ENCODE data around the gene MSRB3.
"Not testable (repeated sequence)": the region's sequence is repeated elsewhere in the genome, so short reads cannot be mapped to it uniquely, and the experiment has no call there.

Gene MSRB3

DNA sequence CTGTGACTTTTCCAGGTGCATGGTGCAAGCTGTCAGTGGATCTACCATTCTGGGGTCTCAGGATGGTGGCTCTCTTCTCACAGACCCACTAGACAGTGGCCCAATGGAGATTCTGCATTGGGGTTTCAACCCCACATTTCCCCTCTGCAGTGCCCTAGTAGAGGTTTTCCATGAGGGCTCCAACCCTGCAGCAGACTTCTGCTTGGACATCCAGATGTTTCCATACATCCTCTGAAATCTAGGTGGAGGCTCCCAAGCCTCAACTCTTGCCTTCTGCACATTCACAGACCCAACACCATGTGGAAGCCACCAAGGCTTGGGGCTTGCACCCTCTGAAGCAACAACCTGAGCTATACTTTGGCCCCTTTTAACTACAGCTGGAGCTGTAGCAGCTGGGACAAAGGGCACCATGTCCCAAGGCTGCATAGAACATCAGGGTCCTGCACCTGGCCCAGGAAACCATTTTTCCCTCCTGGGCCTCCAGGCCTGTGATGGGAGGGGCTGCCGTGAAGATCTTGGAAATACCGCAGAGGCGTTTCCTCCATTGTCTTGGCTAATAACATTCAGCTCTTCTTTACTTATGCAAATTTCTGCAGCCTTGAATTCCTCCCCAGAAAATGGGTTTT is 205.5 kb downstream of the MSRB3 start:
- DNase-seq (ENCODE audit: extremely low spot score, insufficient read length, low read depth); FAIRE-seq: not testable (repeated sequence)

DNA sequence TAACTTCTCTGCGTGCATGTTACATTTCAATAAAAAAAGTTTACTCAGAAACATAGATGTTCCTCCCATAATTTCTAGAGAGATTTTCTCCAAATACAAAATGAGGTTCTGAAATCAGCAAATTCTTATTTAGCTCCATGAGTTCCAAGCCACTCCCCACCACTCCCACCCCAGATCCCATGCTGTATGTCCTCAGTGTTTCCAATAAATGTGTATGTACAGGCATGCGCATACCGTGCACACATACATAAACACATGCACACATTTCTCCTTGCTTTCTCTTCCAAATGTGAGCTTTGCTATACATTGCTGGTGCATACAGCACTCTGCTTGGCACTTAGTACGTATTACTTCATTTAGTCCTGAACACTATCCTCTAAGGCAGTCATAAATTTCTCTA is 209.7 kb downstream of the MSRB3 start:
- DNase-seq (ENCODE audit: extremely low spot score, insufficient read length, low read depth), result no peak
- no peak for FAIRE-seq

DNA sequence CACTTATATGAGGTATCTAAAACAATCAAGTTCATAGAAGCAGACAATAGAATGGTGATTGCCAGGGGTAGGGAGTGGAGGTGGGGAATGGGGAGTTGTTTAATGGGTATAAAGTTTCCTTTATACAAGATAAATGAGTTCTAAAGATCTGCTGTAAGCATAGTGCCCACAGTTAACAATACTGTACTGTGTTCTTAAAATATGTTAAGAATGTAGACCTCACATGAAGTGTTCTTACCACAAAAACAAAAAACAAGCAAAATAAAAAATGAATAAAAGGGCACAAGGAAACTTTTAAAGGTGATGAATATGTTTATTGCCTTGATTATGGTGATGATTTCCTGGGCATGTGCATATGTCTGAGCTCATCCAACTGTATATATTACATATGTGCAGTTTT is 211.8 kb downstream of the MSRB3 start:
- no peak for DNase-seq (ENCODE audit: extremely low spot score, insufficient read length, low read depth)
- no peak for FAIRE-seq

- FAIRE-seq (no peak), DNase-seq (ENCODE audit: extremely low spot score, insufficient read length, low read depth) (no peak)
These were observed 214.8 kb downstream of the MSRB3 start for GRCh38 chr12:65492998-65493912.

- DNase-seq (ENCODE audit: extremely low spot score, insufficient read length, low read depth), result no peak
- FAIRE-seq, result no peak
These were observed 215.4 kb downstream of the MSRB3 start for GRCh38 chr12:65493913-65494245.

DNA sequence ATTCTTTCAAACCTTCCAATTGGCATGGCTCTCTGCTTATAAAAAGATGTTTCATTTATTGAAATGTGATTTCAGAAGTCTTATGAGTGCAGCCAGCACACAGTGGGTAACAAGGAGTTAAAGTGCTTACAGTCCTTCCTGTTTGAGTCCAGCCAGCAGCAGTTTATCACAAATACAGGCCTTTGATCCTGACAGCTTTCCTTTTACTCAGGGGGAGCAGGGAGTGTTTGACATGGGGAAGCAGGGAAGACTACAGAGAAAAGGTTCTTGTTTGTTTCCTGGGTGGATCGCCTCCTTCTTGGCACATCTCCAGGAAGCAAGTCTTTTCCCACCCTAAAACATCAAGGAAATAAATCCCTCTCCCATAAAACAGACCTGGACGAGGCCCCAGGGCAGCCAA is 216.1 kb downstream of the MSRB3 start:
- no peak for FAIRE-seq
- no peak for DNase-seq (ENCODE audit: extremely low spot score, insufficient read length, low read depth)

GRCh38 chr12:65495233-65495632 is 216.8 kb downstream of the MSRB3 start:
- DNase-seq (ENCODE audit: extremely low spot score, insufficient read length, low read depth) (no peak), FAIRE-seq (no peak)

DNA sequence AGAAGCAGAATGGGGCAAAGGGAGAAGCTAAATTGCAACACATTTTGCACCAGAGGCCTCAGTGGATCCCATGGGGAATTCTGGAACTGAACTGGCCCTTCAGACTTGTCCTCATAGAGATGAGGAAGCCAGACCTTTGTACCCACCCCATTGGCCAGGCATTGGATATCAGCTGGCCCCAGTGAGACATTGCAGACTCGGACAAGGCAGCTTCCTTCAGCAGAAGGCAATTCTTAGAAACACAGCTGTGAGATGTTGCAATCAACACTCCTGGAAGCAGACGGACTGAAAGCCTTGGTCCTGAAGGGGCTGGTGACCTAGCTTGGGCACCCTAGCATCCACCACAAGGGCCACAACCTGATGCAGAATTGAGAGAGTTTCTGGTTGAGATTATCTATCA is 218.1 kb downstream of the MSRB3 start:
- FAIRE-seq, result no peak
- DNase-seq (ENCODE audit: extremely low spot score, insufficient read length, low read depth), result no peak

DNA sequence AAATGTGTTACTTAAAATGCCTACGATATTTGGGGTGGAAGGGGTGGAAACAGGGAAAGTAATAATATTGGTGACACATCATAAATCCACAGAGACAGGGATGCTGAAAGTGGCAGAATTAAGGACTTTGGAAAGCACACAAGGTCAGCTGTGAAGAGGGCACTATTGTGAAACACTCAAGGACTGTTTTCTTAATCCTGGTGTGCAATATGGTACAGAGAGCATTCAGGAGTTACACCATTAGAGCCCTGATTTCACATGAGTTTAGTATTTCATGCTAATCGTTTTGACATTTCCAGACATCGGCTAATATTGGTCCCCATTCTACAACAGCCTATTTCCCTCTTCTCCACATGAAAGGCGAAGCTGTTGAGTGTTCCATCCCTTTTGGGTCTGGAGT is 219.2 kb downstream of the MSRB3 start:
- DNase-seq (ENCODE audit: extremely low spot score, insufficient read length, low read depth) (no peak), FAIRE-seq (no peak)

- DNase-seq (ENCODE audit: extremely low spot score, insufficient read length, low read depth) (no peak), FAIRE-seq (no peak)
These were observed 220.7 kb downstream of the MSRB3 start for GRCh38 chr12:65499167-65499566.

DNA sequence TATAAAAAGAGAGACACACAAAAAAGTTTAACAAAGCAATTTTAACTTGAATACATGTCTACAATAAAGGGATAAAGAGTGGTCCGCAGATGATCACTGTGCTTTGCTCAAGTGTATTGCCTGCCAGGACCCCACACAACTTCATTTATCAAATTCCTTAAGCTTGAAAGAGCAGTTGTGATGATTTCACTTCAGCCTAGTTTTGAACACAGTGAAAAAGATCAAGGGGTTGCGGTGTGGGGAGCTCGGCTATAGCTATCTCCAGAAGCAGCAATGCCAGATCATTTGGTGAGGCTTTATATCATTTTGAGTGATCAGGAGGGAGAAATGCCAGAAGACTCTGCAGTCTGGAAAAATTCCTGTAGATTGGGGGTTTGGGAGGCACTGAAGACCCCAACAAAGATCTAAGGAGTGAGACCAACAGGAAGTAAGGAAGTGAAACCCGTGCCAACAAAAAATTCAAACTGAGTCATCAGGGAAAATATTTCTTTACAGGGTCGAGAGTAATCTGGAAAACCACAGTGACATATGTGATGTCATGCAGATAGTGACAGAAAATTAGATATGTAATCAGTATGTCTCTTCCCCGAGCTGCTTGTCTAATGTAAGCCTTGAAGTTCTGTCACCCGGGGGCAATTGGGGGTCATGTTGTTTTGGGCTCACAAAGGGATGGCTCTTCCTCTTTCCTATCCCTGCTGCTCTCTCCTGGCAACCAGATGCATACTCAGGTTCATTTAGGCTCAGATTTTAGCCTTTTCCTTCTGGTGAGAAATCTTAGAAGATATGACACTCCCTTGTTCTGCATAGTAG is 221.8 kb downstream of the MSRB3 start:
- no peak for DNase-seq (ENCODE audit: extremely low spot score, insufficient read length, low read depth)
- no peak for FAIRE-seq

GRCh38 chr12:65501093-65501621 is 222.7 kb downstream of the MSRB3 start:
- DNase-seq (ENCODE audit: extremely low spot score, insufficient read length, low read depth), result no peak
- FAIRE-seq, result no peak

DNA sequence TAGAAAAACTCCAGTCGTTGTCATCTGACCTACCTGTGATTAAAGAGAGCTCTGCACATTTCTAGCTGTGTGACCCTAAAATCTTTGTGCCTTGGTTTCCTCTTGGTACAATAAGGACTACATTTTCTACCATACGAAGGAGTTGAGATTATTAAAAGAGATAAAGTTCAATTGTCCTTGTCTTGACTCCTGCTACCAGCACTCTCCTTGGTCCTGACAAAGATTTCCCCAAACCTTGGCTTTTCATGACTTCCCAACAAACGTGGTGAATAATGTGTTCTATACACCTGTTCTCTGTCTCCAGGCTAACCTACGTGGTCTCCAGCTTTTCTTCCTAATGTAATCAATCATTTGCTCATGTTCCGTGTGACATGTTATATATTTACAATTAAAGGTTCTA is 223.5 kb downstream of the MSRB3 start:
- FAIRE-seq (no peak), DNase-seq (ENCODE audit: extremely low spot score, insufficient read length, low read depth) (no peak)

GRCh38 chr12:65504417-65504816 is 225.9 kb downstream of the MSRB3 start:
- no peak for FAIRE-seq
- DNase-seq (ENCODE audit: extremely low spot score, insufficient read length, low read depth), result no peak

- DNase-seq (ENCODE audit: extremely low spot score, insufficient read length, low read depth), result no peak
These were observed 227.1 kb downstream of the MSRB3 start for GRCh38 chr12:65505386-65506121.

GRCh38 chr12:65508276-65509035 is 230.0 kb downstream of the MSRB3 start:
- DNase-seq (ENCODE audit: extremely low spot score, insufficient read length, low read depth), result no peak
- no peak for FAIRE-seq

More at GRCh38 chr12:65505386-65506121, 227.1 kb downstream of the MSRB3 start:
- FAIRE-seq, result no peak

- DNase-seq (ENCODE audit: extremely low spot score, insufficient read length, low read depth), result no peak
- no peak for FAIRE-seq
These were observed 231.5 kb downstream of the MSRB3 start for GRCh38 chr12:65510007-65510406.

DNA sequence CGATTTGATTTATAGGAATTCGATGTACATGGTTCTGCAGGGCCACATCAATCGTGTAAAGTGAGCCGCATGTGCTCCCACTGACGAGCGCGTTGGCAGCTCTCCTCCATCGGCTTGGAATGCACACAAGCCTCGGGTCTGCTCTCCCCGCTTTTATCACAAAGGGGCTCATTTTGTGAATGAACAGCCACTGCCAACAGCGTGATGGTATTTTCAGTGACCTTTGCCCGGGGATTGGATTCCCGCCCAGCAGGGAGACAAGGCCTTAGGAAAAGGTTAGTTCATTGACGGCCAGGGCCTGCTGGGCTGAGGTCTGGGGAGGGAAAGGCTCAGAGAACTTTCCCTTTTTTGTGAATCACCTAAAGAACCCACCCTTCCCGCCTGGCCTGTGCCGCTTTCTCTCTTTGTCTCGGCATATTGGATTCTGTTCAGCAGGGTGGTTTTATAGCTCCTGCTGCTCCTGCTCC is 232.1 kb downstream of the MSRB3 start:
- no peak for DNase-seq (ENCODE audit: extremely low spot score, insufficient read length, low read depth)
- FAIRE-seq, result no peak

Measured in GM18507 (cell line).